GM18526 (cell line): Measurements from ENCODE around the gene DDX47.

Experiments used
- POLR2A ChIP-seq: IDR thresholded peaks from 3 replicates; pipeline ENCODE4 v1.6.1; 2011; ENCODE audit not compliant: insufficient read length; ENCODE audit errors: extremely low read depth

DDX47 gene

DNA sequence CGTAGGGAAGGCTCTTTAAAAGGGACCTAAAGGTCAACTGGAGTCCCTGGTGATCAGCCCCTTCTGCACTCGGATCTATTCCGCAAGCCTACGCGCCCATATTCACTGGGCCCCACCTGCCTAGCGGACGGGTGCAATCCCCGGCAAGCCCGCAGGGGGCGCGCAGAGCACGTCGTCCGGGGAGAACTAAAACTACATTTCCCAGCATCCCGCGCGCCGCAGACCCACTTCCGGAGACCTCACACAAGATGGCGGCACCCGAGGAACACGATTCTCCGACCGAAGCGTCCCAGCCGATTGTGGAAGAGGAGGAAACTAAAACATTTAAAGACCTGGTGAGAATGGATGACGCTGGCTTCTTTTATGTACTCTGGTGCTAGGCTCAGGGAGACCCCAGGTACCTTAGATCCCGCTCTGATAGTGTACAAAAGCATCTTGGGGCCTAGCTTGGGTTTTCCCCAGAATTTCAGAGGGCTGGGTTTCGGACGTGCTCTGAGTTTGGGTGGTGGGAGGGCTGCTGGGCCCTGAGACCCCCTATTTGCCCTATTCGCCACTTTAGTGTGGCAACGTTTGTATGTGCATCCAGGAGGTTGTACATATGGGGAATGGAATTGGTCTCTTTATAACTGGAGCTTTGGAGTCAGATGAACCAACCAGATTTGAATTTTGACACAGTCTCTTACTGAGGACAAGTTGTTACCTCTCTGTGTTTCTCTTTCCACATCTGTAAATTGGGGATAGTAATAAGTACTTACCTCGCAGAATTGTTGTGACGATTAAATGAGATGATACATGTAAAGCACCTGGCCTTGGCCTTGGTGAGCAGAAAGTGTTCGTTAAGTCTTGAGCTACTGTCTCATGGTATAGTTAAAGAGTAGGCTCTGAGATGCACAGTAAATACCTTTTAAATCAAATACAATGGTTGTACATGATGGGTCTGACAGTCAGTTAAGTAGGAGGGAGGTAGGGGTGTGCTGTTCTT lies at the start of gene DDX47:
Gene DDX47, plus strand, starts transcription at position 227 of the 982 bp plus-strand sequence. Its CDS starts 22 bp downstream, at position 249.
- peak; percentile 54 for TF ChIP-seq POLR2A

DNA sequence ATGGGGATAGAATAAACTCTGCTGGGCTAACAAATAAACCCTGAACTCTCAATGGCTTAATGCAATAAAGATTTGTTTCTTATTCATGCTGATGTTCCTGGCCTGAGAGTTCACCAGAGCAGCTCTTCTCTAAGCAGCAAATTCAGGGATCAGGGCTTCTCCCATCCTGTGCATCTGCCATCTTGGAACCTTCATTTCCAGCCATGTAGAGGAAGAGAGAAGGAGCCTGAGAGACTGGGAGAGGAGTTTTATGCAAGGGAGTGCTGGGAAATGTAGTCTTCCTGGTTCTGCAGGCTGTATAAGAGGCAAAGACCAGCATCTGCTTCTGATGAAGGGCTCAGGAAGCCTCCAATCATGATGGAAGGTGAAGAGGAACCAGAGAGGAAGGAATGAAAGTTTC lies 48.3 kb upstream of the DDX47 start:
- TF ChIP-seq POLR2A: no peak

DNA sequence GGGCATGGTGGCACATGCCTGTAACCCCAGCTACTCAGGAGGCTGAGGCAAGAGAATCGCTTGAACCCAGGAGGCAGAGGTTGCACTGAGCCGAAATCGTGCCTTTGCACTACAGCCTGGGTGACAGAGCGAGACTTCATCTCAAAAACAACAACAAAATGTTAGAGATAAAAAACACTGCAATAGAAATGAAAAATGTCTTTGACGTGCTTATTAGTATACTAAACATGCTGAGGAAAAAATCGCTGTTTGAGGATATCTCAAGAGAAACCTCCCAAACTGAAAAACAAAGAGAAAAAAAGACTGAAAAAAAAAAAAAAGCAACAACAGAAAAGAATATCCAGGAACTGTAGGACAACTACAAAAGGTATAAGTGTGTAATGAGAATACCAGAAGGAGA lies 42.9 kb upstream of the DDX47 start:
- no peak for TF ChIP-seq POLR2A

DNA sequence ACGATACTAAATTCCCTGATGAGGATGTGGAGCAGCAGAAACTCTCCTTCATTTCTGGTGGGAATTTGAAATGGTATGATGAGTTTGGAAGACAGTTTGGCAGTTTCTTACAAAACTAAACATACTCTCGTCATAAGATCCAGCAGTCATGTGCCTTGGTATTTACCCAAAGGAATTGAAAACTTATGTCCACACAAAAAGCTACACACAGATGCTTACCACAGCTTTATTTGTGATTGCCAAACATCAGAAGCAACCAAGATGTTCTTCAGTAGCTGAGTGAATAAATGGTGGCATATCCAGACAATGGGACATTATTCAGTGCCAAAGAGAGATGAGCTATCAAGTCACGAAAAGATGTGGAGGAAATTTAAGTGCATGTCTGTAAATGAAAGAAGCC lies 38.4 kb upstream of the DDX47 start:
- TF ChIP-seq POLR2A: no peak

DNA sequence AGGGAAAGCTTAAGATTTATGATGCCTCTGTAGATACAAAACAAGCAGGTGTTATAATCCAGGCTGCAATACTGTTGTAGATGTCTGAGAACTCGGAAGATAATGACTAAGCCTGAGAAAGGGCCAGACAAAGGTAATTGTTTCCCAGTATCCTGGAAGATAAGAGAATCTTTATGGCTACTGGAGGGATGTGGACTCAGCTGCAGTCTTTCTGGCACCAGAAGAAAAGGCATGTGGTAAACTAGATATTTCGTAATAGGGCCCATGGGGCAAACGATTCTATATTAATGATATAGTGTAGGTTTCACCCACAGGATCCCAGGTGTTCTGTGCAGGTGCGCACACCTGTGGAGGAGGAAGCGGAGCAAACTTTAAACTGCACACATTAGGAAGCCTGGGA lies 36.9 kb upstream of the DDX47 start:
- no peak for TF ChIP-seq POLR2A

DNA sequence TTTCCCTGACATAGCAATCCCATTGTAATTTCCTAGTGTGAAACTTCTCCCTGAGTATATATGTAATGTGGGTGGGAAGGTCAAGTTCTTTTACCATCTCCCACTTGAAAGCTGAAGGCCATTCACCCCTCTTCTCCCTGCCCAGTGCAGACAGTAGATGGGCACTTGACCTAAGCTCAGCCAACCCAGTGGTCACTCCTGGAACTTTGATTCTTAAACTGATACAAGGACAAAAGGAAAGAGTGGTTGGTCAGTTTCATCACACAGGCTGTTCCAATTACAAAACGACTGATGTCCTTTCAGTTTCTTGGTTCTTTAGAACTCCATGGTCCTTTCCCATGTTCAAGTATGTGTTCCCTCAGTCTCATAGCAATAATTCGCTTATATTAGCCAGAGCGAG lies 36.1 kb upstream of the DDX47 start:
- no peak for TF ChIP-seq POLR2A

DNA sequence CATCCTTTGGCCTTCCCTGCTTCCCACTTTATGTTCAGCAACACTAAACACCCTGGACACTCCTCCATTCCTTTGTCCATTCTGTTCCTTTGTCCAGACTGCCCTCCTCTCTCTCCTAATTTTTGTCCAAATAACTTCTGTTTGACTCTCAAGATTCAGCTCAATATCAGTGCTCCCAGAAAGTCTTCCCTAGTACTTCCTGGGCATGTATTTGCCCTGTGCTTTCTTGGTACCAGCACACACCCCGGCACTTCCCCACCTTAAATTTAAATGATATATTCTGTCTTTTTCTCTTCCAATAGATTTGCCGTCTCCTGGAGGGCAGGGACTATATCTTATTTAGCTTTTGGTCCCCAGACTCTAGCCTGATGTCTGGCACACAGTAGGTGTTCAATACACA lies 34.1 kb upstream of the DDX47 start:
- no peak for TF ChIP-seq POLR2A

DNA sequence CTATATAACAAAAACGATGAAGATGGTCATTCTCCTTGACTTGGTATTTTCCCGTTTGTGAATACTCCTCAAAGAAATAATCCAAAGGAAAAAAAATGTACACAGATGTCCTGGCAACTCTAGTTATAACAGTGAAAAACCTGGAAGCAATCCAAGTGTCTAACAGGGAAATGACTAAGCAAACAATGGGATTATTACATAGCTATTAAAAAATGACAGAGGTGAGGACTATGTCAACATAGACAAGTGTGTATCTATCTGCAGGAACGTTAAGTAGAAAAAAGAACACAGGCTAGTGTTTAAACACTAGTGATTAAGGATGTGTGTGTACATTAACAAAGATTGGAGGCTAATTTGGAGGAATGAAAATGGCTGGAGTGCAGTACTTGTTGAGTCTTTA lies 33.6 kb upstream of the DDX47 start:
- no peak for TF ChIP-seq POLR2A

DNA sequence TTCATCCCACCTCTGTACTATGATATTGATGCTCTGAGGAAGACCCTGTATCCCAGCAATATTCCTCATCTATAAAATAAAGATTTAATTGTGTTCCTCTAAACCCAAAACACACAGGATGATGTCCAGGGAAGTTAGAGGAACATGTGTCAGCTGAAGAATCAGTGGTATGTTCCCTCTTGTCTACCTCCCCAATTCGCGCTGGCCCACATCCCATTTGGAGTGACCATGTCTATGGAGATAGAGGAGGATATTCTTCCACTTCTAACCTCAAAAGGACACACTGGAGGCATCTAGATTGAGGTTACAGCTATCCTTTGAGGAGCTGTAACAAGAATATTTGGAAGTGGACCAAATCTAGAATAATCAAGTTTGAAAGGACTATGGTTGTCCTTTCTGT lies 29.0 kb upstream of the DDX47 start:
- TF ChIP-seq POLR2A: no peak

DNA sequence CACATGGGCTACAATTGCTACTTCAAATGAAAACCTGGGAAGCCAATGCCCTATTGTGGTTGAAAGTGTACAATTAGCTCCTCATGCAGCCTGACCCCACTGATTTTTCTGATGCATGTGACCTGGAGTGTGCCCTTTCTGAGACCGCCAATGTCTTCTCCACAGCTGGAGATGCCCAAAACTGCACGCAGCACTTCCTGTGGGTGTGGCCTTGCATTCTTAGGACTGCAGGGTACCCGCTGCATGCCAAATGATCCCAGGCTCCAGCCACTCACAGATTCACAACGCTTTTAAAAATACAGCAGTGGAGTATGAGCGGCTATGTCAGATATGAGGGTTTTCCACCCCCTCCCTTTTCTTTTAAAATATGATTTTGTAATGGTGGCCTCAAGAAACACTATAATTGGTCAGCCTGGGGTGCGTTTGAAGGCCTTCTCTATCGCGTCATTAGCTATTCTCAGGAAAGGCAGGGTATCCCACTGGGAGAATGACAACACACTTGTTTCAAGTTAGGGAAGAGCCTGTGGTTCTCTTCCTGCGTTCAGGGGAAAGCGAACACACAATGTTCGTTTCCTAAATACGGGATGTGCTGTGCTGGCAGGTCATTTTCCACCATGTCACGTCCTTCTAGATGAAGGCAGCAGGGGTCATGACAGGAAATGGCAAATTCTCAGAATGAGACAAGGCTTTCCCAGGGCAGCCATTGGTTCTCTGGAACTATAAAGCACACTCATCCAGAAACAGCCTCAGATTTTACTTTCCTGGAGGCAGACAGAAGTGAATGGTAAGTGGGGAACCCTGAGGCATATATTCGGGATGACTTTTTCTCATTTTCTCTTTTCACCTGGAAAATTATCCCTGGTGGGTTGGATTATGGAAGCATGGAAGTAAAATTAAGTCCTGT lies 28.0 kb upstream of the DDX47 start, which contains the start of gene APOLD1:
Gene APOLD1, plus strand, starts transcription at position 749 of the 904 bp plus-strand sequence. Its CDS starts 33 bp downstream, at position 782.
- no peak for TF ChIP-seq POLR2A

DNA sequence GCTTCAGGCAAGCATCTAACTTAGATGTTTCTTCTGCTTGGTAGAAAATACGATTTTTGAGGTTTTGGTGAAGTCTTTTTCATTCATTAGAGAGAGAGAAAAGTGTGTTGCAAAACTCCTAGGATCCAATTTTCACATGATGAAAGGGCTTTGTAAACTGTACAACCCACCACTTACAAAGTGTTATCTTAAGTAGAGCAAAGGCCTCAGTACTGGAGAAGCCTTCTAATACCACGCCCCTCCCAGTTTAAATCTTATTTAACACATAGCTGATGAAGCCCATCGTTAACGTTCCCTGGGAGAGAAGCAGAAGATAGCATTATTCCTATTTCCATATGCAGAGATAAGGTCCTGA lies 26.8 kb upstream of the DDX47 start:
- no peak for TF ChIP-seq POLR2A

DNA sequence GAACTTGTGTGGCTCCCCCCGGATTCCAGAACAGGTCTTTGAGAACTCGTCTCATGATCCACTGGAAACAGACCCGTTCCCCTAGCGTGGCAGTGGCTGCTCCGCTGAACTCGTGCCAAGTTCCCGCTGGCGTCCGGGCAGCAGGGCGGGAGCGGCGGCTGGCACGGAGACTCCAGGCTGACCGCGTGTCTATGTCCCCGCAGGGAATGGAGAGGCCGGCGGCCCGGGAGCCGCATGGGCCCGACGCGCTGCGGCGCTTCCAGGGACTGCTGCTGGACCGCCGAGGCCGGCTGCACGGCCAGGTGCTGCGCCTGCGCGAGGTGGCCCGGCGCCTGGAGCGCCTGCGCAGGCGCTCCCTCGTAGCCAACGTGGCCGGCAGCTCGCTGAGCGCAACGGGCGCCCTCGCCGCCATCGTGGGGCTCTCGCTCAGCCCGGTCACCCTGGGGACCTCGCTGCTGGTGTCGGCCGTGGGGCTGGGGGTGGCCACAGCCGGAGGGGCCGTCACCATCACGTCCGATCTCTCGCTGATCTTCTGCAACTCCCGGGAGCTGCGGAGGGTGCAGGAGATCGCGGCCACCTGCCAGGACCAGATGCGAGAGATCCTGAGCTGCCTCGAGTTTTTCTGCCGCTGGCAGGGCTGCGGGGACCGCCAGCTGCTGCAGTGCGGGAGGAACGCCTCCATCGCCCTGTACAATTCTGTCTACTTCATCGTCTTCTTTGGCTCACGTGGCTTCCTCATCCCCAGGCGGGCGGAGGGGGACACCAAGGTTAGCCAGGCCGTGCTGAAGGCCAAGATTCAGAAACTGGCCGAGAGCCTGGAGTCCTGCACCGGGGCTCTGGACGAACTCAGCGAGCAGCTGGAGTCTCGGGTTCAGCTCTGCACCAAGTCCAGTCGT lies 26.2 kb upstream of the DDX47 start:
- TF ChIP-seq POLR2A: peak; percentile 90

DNA sequence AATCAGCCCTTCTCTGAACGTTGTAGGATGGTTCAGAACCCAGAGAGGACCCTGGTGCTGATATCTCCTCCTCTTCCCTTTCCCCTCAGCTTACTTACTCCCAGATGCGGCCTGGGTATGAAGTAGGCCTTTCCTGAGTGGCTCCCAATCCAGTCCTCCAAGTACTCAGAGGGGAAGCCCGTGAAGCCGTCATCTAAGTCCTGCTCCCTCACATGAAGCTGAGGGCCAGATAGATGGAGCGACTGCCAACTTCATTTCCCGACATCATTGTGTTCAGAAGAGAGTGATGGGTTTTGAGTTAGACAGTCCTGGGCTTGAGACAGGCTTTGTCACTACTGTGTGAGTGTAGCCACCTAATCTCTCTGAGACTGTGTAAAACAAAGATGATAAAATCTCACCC lies 25.0 kb upstream of the DDX47 start:
- TF ChIP-seq POLR2A: no peak

DNA sequence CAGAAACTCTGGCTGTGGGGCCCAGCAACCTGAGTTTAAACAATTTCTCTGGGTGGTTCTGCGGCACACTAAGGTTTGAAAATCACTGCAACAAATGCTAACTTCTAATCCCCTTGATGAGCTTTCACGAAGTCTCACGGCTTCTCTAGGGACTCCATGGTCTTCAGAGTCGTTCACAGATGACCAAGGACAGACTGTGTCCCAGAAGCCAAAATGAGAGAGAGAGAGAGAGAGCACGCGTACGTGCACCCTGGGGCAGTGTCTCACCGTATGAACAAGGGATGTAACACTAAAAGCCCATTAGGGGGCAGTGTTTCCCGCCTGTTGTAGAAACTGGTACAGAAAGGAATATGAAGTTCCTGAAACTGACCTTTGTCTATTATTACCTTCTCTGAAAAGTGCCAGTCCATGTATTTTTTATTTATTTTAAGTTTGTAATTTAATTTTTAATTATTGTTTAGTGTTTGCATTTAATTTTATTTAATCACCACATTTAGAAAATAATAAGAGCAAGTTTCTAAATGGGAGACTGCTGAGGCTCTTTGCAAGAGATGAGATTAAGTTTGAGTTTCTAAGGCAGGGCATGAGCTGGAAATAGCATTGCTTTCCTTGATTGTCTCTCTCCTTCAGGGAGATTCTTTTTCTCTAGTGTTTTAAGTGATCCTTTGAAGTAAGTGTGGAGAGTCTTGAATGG lies 24.3 kb upstream of the DDX47 start:
- no peak for TF ChIP-seq POLR2A
